K562 (cell line): ENCODE results near the gene COQ8B. TPM values are rescaled to one million over a fixed set of nuclear protein-coding genes. Genes with fewer than 3 reads are reported as not detected.
A peak's percentile ranks its signal among the peaks of the same experiment; 100 is the strongest.

Experiments used
- ATAC-seq: fragments of 200-7000 bp; cut with Tn5 transposase; 3 replicates; pipeline ENCODE4 v1.9.1; 2020; ENCODE audit warnings: moderate library complexity
- BruUV-seq: library from RNA; stranded (reverse); fragments of 400-500 nt; replicated peaks from 2 replicates; lab custom pipeline; 2021; lab: Mats Ljungman, UMichigan
- CTCF ChIA-PET: fragments of 300-600 bp; formaldehyde crosslinking; extraction: SDS; loops from one replicate; lab custom pipeline; 2021; ENCODE audit warnings: low intra/inter-chr PET ratio; lab: Yijun Ruan, JAX
- POLR2A ChIA-PET: fragments of 300-600, 350-650 bp; sonication (Branson Sonifier 250); formaldehyde crosslinking; extraction: SDS; loops from one replicate; lab custom pipeline; 2021; ENCODE audit warnings: antibody characterized with exemption, inconsistent platforms; lab: Yijun Ruan, JAX
- DNase-seq, 4 experiments: peaks; one replicate each; pipeline versions ENCODE4 v3.0.0 to v3.0.0-alpha.2; 2011 to 2018; ENCODE audit warnings: low spot score in 3 of 4, mixed read lengths in 3 of 4; ENCODE audit errors: extremely low read depth in 1 of 4
- FAIRE-seq: peaks from 2 replicates; lab custom pipeline; 2011; peaks lifted over from hg19 to GRCh38; lab: Jason Lieb, UNC
- H2AFZ ChIP-seq: 2 replicates; pipeline ENCODE4 v1.6.0; 2011; ENCODE audit warnings: low read depth, low read length, control low read depth, inconsistent platforms
- H3K27ac ChIP-seq: fragments of 200-600 bp; 3 replicates; pipeline ENCODE4 v1.8.0; 2011; ENCODE audit warnings: low read depth, mild to moderate bottlenecking, control low read depth, inconsistent platforms, low read length, moderate library complexity, mixed read lengths; ENCODE audit errors: extremely low read depth
- H3K27me3 ChIP-seq, 2 experiments: fragments of 300-600 bp in 1 of 2; 2 replicates in 1 of 2; 3 replicates in 1 of 2; pipeline versions ENCODE4 v1.6.0 to v1.8.0; 2011; ENCODE audit warnings: inconsistent platforms in 2 of 2, low read length in 2 of 2, mild to moderate bottlenecking in 1 of 2, mixed read lengths in 1 of 2, moderate library complexity in 1 of 2; ENCODE audit not compliant: control insufficient read depth in 2 of 2, insufficient read depth in 2 of 2
- H3K36me3 ChIP-seq: fragments of 300-600 bp; 3 replicates; pipeline ENCODE4 v1.8.0; 2011; ENCODE audit warnings: mild to moderate bottlenecking, low read length, inconsistent platforms; ENCODE audit not compliant: control insufficient read depth, insufficient read depth
- H3K4me1 ChIP-seq, 2 experiments: fragments of 200-600 bp in 1 of 2; replicated peaks in 1 of 2; 2 replicates in 1 of 2; 3 replicates in 1 of 2; pipeline versions ENCODE4 v1.5.1 to v1.8.0; 2011; ENCODE audit warnings: inconsistent platforms in 2 of 2, low read length in 2 of 2, mild to moderate bottlenecking in 1 of 2, mixed read lengths in 1 of 2, moderate library complexity in 1 of 2; ENCODE audit not compliant: control insufficient read depth in 2 of 2, insufficient read depth in 2 of 2
- H3K4me2 ChIP-seq: 2 replicates; pipeline ENCODE4 v1.6.1; 2011; ENCODE audit warnings: low read length, control low read depth, inconsistent platforms, mixed read lengths; ENCODE audit not compliant: insufficient read depth
- H3K4me3 ChIP-seq: fragments of 200-600 bp; sonication (generic), shearing (Covaris generic); 2 replicates; pipeline ENCODE4 v1.5.1; 2016; ENCODE audit warnings: control low read depth, inconsistent platforms
- H3K79me2 ChIP-seq: fragments of 200-600 bp; 3 replicates; pipeline ENCODE4 v1.8.0; 2011; ENCODE audit warnings: low read length, inconsistent platforms; ENCODE audit not compliant: control insufficient read depth, insufficient read depth
- H3K9ac ChIP-seq, 2 experiments: 2 replicates each; pipeline versions ENCODE4 v1.6.0 to v1.6.1; 2011; ENCODE audit warnings: low read depth in 2 of 2, low read length in 2 of 2, control low read depth in 1 of 2, inconsistent platforms in 1 of 2, mild to moderate bottlenecking in 1 of 2, mixed read lengths in 1 of 2; ENCODE audit not compliant: insufficient read depth in 1 of 2
- H3K9me1 ChIP-seq: one replicate; pipeline ENCODE4 v1.6.0; 2011; ENCODE audit warnings: inconsistent platforms, mild to moderate bottlenecking, low read length, moderate library complexity; ENCODE audit not compliant: control insufficient read depth, insufficient read depth
- H3K9me3 ChIP-seq: replicated peaks from 2 replicates; pipeline ENCODE4 v1.5.1; 2011; ENCODE audit warnings: low read depth, low read length, inconsistent platforms; ENCODE audit not compliant: control insufficient read depth, insufficient read depth
- H4K20me1 ChIP-seq: replicated peaks from 2 replicates; pipeline ENCODE4 v1.6.1; 2011; ENCODE audit warnings: low read length, inconsistent platforms, mixed read lengths; ENCODE audit not compliant: control insufficient read depth, insufficient read depth
- CBFB ChIP-seq: sonication (generic); formaldehyde crosslinking; IDR thresholded peaks from 2 replicates; pipeline ENCODE4 v1.4.0; 2020; ENCODE audit warnings: mild to moderate bottlenecking, missing genetic modification reagents
- CEBPG ChIP-seq, 3 experiments: fragments of 200-800 bp in 1 of 3; sonication (Bioruptor generic) in 1 of 3; sonication (generic) in 1 of 3; formaldehyde crosslinking in 1 of 3; IDR thresholded peaks in 2 of 3; conservative IDR thresholded peaks in 1 of 3; 2 replicates each; pipeline versions ENCODE4 v1.6.1 to v1.8.0; 2016 to 2022; ENCODE audit warnings: missing compliant biosample characterization in 2 of 3, missing genetic modification characterization in 2 of 3, mild to moderate bottlenecking in 1 of 3, missing genetic modification reagents in 1 of 3
- JUND ChIP-seq, 2 experiments: IDR thresholded peaks; 2 replicates in 1 of 2; 3 replicates in 1 of 2; pipeline ENCODE4 v1.6.1; 2011; ENCODE audit warnings: borderline replicate concordance in 2 of 2, low read depth in 2 of 2, low read length in 2 of 2, improper control_type of control experiment in 1 of 2, missing biosample characterization in 1 of 2, missing genetic modification characterization in 1 of 2, missing genetic modification reagents in 1 of 2
- NCOA6 ChIP-seq: fragments of 450-650 bp; IDR thresholded peaks from 2 replicates; pipeline ENCODE4 v1.6.1; 2017; ENCODE audit warnings: mild to moderate bottlenecking
- RBFOX2 ChIP-seq: fragments of 200-400 bp; formaldehyde crosslinking; IDR thresholded peaks from 2 replicates; pipeline ENCODE4 v1.6.1; 2017; ENCODE audit warnings: low read depth, mild to moderate bottlenecking, low read length, moderate library complexity
- SLC30A9 ChIP-seq: fragments of 250-450 bp; sonication (Bioruptor Pico); IDR thresholded peaks from 2 replicates; pipeline ENCODE4 v1.8.0; 2022; ENCODE audit warnings: mild to moderate bottlenecking, moderate library complexity
- WGBS: fragments of 100-300 bp; shearing (Covaris generic); methylation state at CpG from one replicate; pipeline ENCODE4 v1.1.6; 2016; ENCODE audit warnings: low coverage, mixed read lengths; ENCODE audit not compliant: insufficient coverage; ENCODE audit errors: missing lambda C conversion rate; 5-methylcytosine and 5-hydroxymethylcytosine counted together
- in situ Hi-C: fragments of 300-500 bp; cut with MboI; formaldehyde crosslinking; loops from 4 replicates; pipeline ENCODE4 v1.15.0; 2018; ENCODE audit warnings: inconsistent platforms, mixed read lengths
- intact Hi-C: fragments of 100-400 bp; cut with micrococcal nuclease; formaldehyde crosslinking; loops from 2 replicates; pipeline ENCODE4 v1.14.2; 2022
- polyA plus RNA-seq, 8 experiments: library from polyadenylated mRNA; depleted of rRNA in 4 of 8; stranded (reverse) in 5 of 8; unstranded in 3 of 8; fragments of >200 nt; fragmentation: Nextera tagmentation in 2 of 8; fragmentation: Illumina TruSeq in 1 of 8; extraction: Ambion mirVana in 2 of 8; extraction: Trizol in 1 of 8; gene quantifications; 2 replicates each; pipeline versions ENCODE4 v1.2.1 to v1.2.3, GENCODE V29; 2011 to 2014; ENCODE audit warnings: inconsistent platforms in 1 of 8, missing spikeins in 1 of 8
- total RNA-seq, 7 experiments: library from RNA; depleted of rRNA in 6 of 7; stranded (reverse); fragments of >200 nt in 6 of 7; fragmentation: Illumina TruSeq in 2 of 7; extraction: Trizol in 2 of 7; gene quantifications; 2 replicates each; pipeline versions ENCODE4 v1.2.1 to v1.2.3, GENCODE V29; 2011 to 2021; ENCODE audit warnings: low replicate concordance in 1 of 7

The COQ8B gene
- total and polyA plus RNA-seq, 9 of the 15 experiments (the other 6 are each of a cell fraction or from before 2014, with no cell fraction given) = 0.41 to 32.3 (median 12.9) TPM

GRCh38 chr19:40759352-40759751 lies 42.7 kb upstream of the COQ8B start:
- DNase-seq = no peak
- Histone ChIP-seq H3K27ac (no peak overlapping the region), H3K36me3 (peaks cover 95% of the 10 kb centered on the region), H2AFZ (no peak overlapping the region), H3K79me2 (peaks cover 59% of the 10 kb centered on the region), H3K9ac (peak overlapping the region in 1 of 2 experiments; percentile 66; a peak in 1 of 4 replicates), H3K4me1 (peaks cover 10 to 16% of the 10 kb centered on the region in 2 experiments; a peak in 4 of 5 replicates), H4K20me1 (peaks cover 26% of the 10 kb centered on the region), H3K9me1 (peaks cover 3% of the 10 kb centered on the region), H3K4me3 (no peak overlapping the region), H3K27me3 (no peaks in the 10 kb centered on the region), H3K4me2 (no peak overlapping the region), H3K9me3 (no peaks in the 10 kb centered on the region)
- intact Hi-C loops = no loop called here
- peak; percentile 45 for TF ChIP-seq RBFOX2
- no peak for TF ChIP-seq CEBPG (CRISPR knock-in tag; IDR thresholded peaks at IDR 0.05)
- no peak for TF ChIP-seq CEBPG (tag; conservative IDR thresholded peaks at IDR 0.05 in 1 of 2, IDR thresholded peaks at IDR 0.05 in 1 of 2)
- no peak for TF ChIP-seq CBFB
- no peak for TF ChIP-seq JUND (IDR thresholded peaks at IDR 0.05; ENCODE audit: borderline replicate concordance, low read depth, low read length)
- no peak for TF ChIP-seq JUND (tag; IDR thresholded peaks at IDR 0.05; ENCODE audit: borderline replicate concordance, low read depth, low read length)
- no peak for TF ChIP-seq SLC30A9
- no peak for TF ChIP-seq NCOA6
- CTCF ChIA-PET = no interaction called here
- in situ Hi-C loops = no loop called here
- no TSS peak for BruUV-seq
- POLR2A ChIA-PET = interaction anchor here (0.6 to 2.3 kb wide), 4 partner anchors 7 to 96 kb away, joined by 4 to 8 read pairs (median 6); partner anchors contain the start of genes ACTMAP and RAB4B
- FAIRE-seq = no peak
- WGBS = 90% methylated on average over 9 of the region's 13 CpGs
- ATAC-seq = no peak
